HepG2 (cell line): ENCODE results near the gene PROM2. TPM values are rescaled to one million over a fixed set of nuclear protein-coding genes. Genes with fewer than 3 reads are reported as not detected.
A peak's percentile ranks its signal among the peaks of the same experiment; 100 is the strongest.

Source experiments
- ATM ChIP-seq: fragments of 450-650 bp; IDR thresholded peaks from 2 replicates; pipeline ENCODE4 v1.7.1; 2017; ENCODE audit warnings: mild to moderate bottlenecking, borderline replicate concordance
- BHLHE40 ChIP-seq: IDR thresholded peaks from 2 replicates; pipeline ENCODE4 v1.6.1; 2011; ENCODE audit warnings: low read length, improper control_type of control experiment
- FOXA1 ChIP-seq, 2 experiments: fragments of 450-650 bp in 1 of 2; sonication (generic) in 1 of 2; formaldehyde crosslinking in 1 of 2; IDR thresholded peaks; 2 replicates each; pipeline versions ENCODE4 v1.4.0 to v1.6.1; 2016 to 2020; ENCODE audit warnings: missing genetic modification reagents in 1 of 2
- FOXM1 ChIP-seq: sonication (generic); formaldehyde crosslinking; IDR thresholded peaks from 2 replicates; pipeline ENCODE4 v1.5.0; 2020; ENCODE audit warnings: missing genetic modification reagents
- HMG20B ChIP-seq: conservative IDR thresholded peaks from 2 replicates; pipeline ENCODE4 v1.6.1; 2016; ENCODE audit warnings: missing genetic modification reagents, missing compliant biosample characterization
- KLF11 ChIP-seq: IDR thresholded peaks from 2 replicates; pipeline ENCODE4 v1.6.1; 2016; ENCODE audit warnings: missing compliant biosample characterization
- KLF15 ChIP-seq: sonication (generic); formaldehyde crosslinking; IDR thresholded peaks from 2 replicates; pipeline ENCODE4 v1.8.1; 2023; ENCODE audit warnings: borderline replicate concordance, mild to moderate bottlenecking, inconsistent platforms, missing genetic modification reagents, mixed read lengths
- MNT ChIP-seq: fragments of 450-650 bp; IDR thresholded peaks from 2 replicates; pipeline ENCODE4 v1.6.1; 2016
- RCOR2 ChIP-seq: IDR thresholded peaks from 2 replicates; pipeline ENCODE4 v1.6.1; 2016; ENCODE audit warnings: missing biosample characterization, missing genetic modification reagents
- SRSF1 ChIP-seq: fragments of 200-400 bp; formaldehyde crosslinking; optimal IDR thresholded peaks from 2 replicates; pipeline ENCODE3; 2017; ENCODE audit warnings: mild to moderate bottlenecking, low read depth, low read length, moderate library complexity
- TBP ChIP-seq: sonication (generic); formaldehyde crosslinking; IDR thresholded peaks from 2 replicates; pipeline ENCODE4 v1.5.0; 2020; ENCODE audit warnings: missing genetic modification reagents
- TFDP1 ChIP-seq: IDR thresholded peaks from 2 replicates; pipeline ENCODE4 v1.6.1; 2016; ENCODE audit warnings: missing compliant biosample characterization, missing genetic modification reagents, borderline replicate concordance
- TRIM22 ChIP-seq: fragments of 450-650 bp; IDR thresholded peaks from 2 replicates; pipeline ENCODE4 v1.6.1; 2017
- ZBTB3 ChIP-seq: sonication (generic); formaldehyde crosslinking; IDR thresholded peaks from 2 replicates; pipeline ENCODE4 v1.4.0; 2020; ENCODE audit warnings: low read depth, mild to moderate bottlenecking, moderate library complexity, missing genetic modification reagents, borderline replicate concordance
- ZNF121 ChIP-seq: sonication (generic); formaldehyde crosslinking; IDR thresholded peaks from 2 replicates; pipeline ENCODE4 v1.5.0; 2020; ENCODE audit warnings: mild to moderate bottlenecking, missing genetic modification reagents
- ZNF547 ChIP-seq: sonication (generic); formaldehyde crosslinking; IDR thresholded peaks from 2 replicates; pipeline ENCODE4 v1.5.1; 2020; ENCODE audit warnings: mild to moderate bottlenecking, missing genetic modification reagents
- polyA plus RNA-seq, 8 experiments: library from polyadenylated mRNA; depleted of rRNA in 3 of 8; stranded (reverse) in 7 of 8; unstranded in 1 of 8; fragments of >200 nt; fragmentation: Illumina TruSeq in 4 of 8; extraction: Trizol in 4 of 8; gene quantifications; 2 replicates each; pipeline versions ENCODE4 v1.2.1 to v1.2.3, GENCODE V29; 2011 to 2016; ENCODE audit warnings: low read depth in 4 of 8, missing spikeins in 1 of 8, mixed read lengths in 1 of 8; ENCODE audit not compliant: insufficient read depth in 1 of 8
- total RNA-seq, 5 experiments: library from RNA; depleted of rRNA; stranded (reverse); fragments of >200 nt; fragmentation: Illumina TruSeq; extraction: Trizol; gene quantifications; 2 replicates each; pipeline ENCODE4 v1.2.3, GENCODE V29; 2016; ENCODE audit warnings: low read depth in 1 of 5

Gene PROM2
- total and polyA plus RNA-seq, 2 of the 13 experiments (the other 11 are each of a cell fraction or from before 2014, with no cell fraction given) = not detected

GRCh38 chr2:95325590-95326432 lies 51.6 kb downstream of the PROM2 start (continued):
- TF ChIP-seq TFDP1 (CRISPR knock-in tag) (no peak), ZNF547 (CRISPR knock-in tag) (no peak), TBP (CRISPR knock-in tag) (no peak), HMG20B (CRISPR knock-in tag) (no peak), MNT (peak; percentile 99), FOXM1 (CRISPR knock-in tag) (no peak), RCOR2 (no peak), ZNF121 (no peak), KLF15 (CRISPR knock-in tag) (no peak), KLF11 (CRISPR knock-in tag) (no peak), BHLHE40 (no peak), SRSF1 (no peak), TRIM22 (peak; percentile 39; the same call in 1 of the 2 replicates), ATM (peak; percentile 27; the same call in 1 of the 2 replicates), ZBTB3 (CRISPR knock-in tag) (no peak), FOXA1 (IDR thresholded peaks at IDR 0.05) (0 out of 2 replicates have a peak, but pooled peaks have one; percentile 34), FOXA1 (CRISPR knock-in tag; IDR thresholded peaks at IDR 0.05) (no peak)
- TF ChIP-seq, all 625 proteins: peak for 19
